Prostate gland (tissue), 2 donors: ENCODE measurements around the gene OPA1. TPM values are rescaled to one million over a fixed set of nuclear protein-coding genes. Genes with fewer than 3 reads are reported as not detected.

Source experiments
- DNase-seq: peaks from one replicate; pipeline ENCODE4 v3.0.0-alpha.2; 2019; ENCODE audit warnings: low spot score
- H3K27ac ChIP-seq, 2 donors: fragments of 200-600 bp; sonication (generic); 2 replicates each; pipeline ENCODE4 v1.5.1; 2017 to 2019
- H3K27me3 ChIP-seq: fragments of 200-600 bp; sonication (generic); replicated peaks from 2 replicates; pipeline ENCODE4 v1.5.1; 2019; ENCODE audit not compliant: insufficient read depth
- H3K36me3 ChIP-seq, 2 donors: fragments of 200-600 bp; sonication (generic); 1 replicate in 1 of 2; 2 replicates in 1 of 2; pipeline versions ENCODE4 v1.5.1 to v1.8.1; 2017 to 2019
- H3K4me1 ChIP-seq: fragments of 200-600 bp; sonication (generic); replicated peaks from 2 replicates; pipeline ENCODE4 v1.5.1; 2019
- H3K4me3 ChIP-seq, 2 donors: fragments of 200-600 bp; sonication (generic); 2 replicates each; pipeline ENCODE4 v1.5.1; 2017 to 2019
- H3K9me3 ChIP-seq: fragments of 200-600 bp; sonication (generic); 2 replicates; pipeline ENCODE4 v1.5.1; 2017
- POLR2A ChIP-seq: fragments of 450-650 bp; IDR thresholded peaks from one replicate; pipeline ENCODE4 v1.6.1; 2016; ENCODE audit warnings: antibody characterized with exemption, mild to moderate bottlenecking
- POLR2AphosphoS5 ChIP-seq: sonication (generic); formaldehyde crosslinking; IDR thresholded peaks from one replicate; pipeline ENCODE4 v1.6.1; 2017; ENCODE audit warnings: antibody characterized with exemption
- WGBS: methylation state at CpG from one replicate; pipeline ENCODE4 v1.1.5; 2018; 5-methylcytosine and 5-hydroxymethylcytosine counted together
- intact Hi-C: fragments of 100-400 bp; cut with DNase I; formaldehyde crosslinking; loops from one replicate; pipeline ENCODE4 v1.14.2; 2022
- small RNA-seq, 2 donors: library from RNA; depleted of rRNA; stranded (forward); fragments of <200 nt; gene quantifications; one replicate each; pipeline ENCODE3, GENCODE V24; 2016
- total RNA-seq, 2 donors: library from RNA; depleted of rRNA; stranded (reverse); fragments of >200 nt; gene quantifications; one replicate each; pipeline ENCODE4 v1.1.0, GENCODE V29; 2016
- TF ChIP-seq, protein P1 (sequence below), 4 experiments: fragments of 200-600 bp in 2 of 4; fragments of 450-650 bp in 2 of 4; sonication (generic) in 2 of 4; IDR thresholded peaks; 1 replicate in 3 of 4; 2 replicates in 1 of 4; pipeline ENCODE4 v1.5.1; 2016 to 2019; ENCODE audit warnings: antibody characterized with exemption in 4 of 4, mild to moderate bottlenecking in 2 of 4, moderate library complexity in 2 of 4

OPA1 gene
- total RNA-seq, 2 donors from 2014 or later, result 27.1 to 45.1 TPM

DNA sequence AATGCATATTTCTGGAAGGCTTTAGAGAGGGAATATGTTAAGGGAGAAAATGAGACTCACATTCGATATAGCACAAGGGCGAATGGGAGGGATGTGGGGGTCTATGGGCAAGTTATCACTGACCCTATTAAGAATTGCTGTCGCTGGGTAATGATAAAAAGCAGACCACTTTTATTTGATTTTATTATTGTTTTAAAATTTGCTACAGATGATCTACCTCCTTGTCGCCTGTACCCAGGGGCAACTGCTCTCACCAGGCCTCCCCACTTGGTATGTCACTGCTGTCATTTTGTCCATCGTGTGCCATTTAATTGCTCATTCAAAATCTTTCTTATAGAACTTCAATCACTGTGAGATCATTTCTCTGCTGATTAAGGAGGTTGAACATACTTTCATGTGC, 153.8 kb downstream of the OPA1 start:
- WGBS, result 93% methylated on average over 5 of the region's 5 CpGs
- TF ChIP-seq, protein P1, sequence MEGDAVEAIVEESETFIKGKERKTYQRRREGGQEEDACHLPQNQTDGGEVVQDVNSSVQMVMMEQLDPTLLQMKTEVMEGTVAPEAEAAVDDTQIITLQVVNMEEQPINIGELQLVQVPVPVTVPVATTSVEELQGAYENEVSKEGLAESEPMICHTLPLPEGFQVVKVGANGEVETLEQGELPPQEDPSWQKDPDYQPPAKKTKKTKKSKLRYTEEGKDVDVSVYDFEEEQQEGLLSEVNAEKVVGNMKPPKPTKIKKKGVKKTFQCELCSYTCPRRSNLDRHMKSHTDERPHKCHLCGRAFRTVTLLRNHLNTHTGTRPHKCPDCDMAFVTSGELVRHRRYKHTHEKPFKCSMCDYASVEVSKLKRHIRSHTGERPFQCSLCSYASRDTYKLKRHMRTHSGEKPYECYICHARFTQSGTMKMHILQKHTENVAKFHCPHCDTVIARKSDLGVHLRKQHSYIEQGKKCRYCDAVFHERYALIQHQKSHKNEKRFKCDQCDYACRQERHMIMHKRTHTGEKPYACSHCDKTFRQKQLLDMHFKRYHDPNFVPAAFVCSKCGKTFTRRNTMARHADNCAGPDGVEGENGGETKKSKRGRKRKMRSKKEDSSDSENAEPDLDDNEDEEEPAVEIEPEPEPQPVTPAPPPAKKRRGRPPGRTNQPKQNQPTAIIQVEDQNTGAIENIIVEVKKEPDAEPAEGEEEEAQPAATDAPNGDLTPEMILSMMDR (IDR thresholded peaks at IDR 0.05), result no peak
- TF ChIP-seq POLR2A (no peak), POLR2AphosphoS5 (no peak)
- Histone ChIP-seq H3K4me3 (no peak overlapping the region), H3K9me3 (no peaks in the 10 kb centered on the region), H3K27ac (no peak overlapping the region), H3K27me3 (no peaks in the 10 kb centered on the region), H3K36me3 (no peaks in the 10 kb centered on the region), H3K4me1 (no peaks in the 10 kb centered on the region)
- intact Hi-C loops, result no loop called here
- DNase-seq, result no peak

Small RNAs within 50 kb of the gene (small RNA-seq; reads per million reads assigned to genes)
- 0 reads per million in 2 donors for gene RF00019
- 0 reads per million in 2 donors for gene RN7SL447P

Other genes with a start within 250 kb of the OPA1 start
- not detected for gene ATP13A5, start 214.5 kb upstream of the OPA1 start, total RNA-seq
- 1 to 10 TPM in 1 of 2 donors, not detected in 1; 2.0 TPM for gene ATP13A4, start 38.3 kb upstream of the OPA1 start, total RNA-seq